ENCODE measurements around the gene ZP2.
"Not testable (repeated sequence)": the region's sequence is repeated elsewhere in the genome, so short reads cannot be mapped to it uniquely, and the experiment has no call there.

ZP2 gene

GRCh38 chr16:21172650-21173049 is 38.7 kb downstream of the ZP2 start:
- no peak overlapping the region for H3K4me3 Mint-ChIP-seq
- peaks cover 9% of the 10 kb centered on the region for H3K36me3 Mint-ChIP-seq (ENCODE audit: low read depth)
- no peak overlapping the region for H3K27ac Mint-ChIP-seq
- no peaks in the 10 kb centered on the region for H3K27me3 Mint-ChIP-seq (ENCODE audit: low read depth)
- no peaks in the 10 kb centered on the region for H3K9me3 Mint-ChIP-seq
- H3K4me1 Mint-ChIP-seq (ENCODE audit: low read depth), result peaks cover 2% of the 10 kb centered on the region

GRCh38 chr16:21170116-21170515 is 41.3 kb downstream of the ZP2 start:
- H3K9me3 Mint-ChIP-seq; H3K27ac Mint-ChIP-seq; H3K36me3 Mint-ChIP-seq (ENCODE audit: low read depth); H3K27me3 Mint-ChIP-seq (ENCODE audit: low read depth); H3K4me1 Mint-ChIP-seq (ENCODE audit: low read depth); H3K4me3 Mint-ChIP-seq: not testable (repeated sequence)

GRCh38 chr16:21169249-21169981 is 42.0 kb downstream of the ZP2 start:
- H3K27ac Mint-ChIP-seq, result no peak overlapping the region
- peaks cover 7% of the 10 kb centered on the region for H3K36me3 Mint-ChIP-seq (ENCODE audit: low read depth)
- no peaks in the 10 kb centered on the region for H3K9me3 Mint-ChIP-seq
- H3K4me1 Mint-ChIP-seq (ENCODE audit: low read depth), result peaks cover 2% of the 10 kb centered on the region
- no peak overlapping the region for H3K4me3 Mint-ChIP-seq
- H3K27me3 Mint-ChIP-seq (ENCODE audit: low read depth), result no peaks in the 10 kb centered on the region

- Mint-ChIP-seq H3K36me3 (ENCODE audit: low read depth) (peaks cover 7% of the 10 kb centered on the region), H3K4me3 (no peak overlapping the region), H3K4me1 (ENCODE audit: low read depth) (peaks cover 2% of the 10 kb centered on the region), H3K9me3 (no peaks in the 10 kb centered on the region), H3K27ac (no peak overlapping the region), H3K27me3 (ENCODE audit: low read depth) (no peaks in the 10 kb centered on the region)
These were observed 43.3 kb downstream of the ZP2 start for GRCh38 chr16:21167929-21168602.

GRCh38 chr16:21167360-21167759 is 44.0 kb downstream of the ZP2 start:
- Mint-ChIP-seq H3K27me3 (ENCODE audit: low read depth) (no peaks in the 10 kb centered on the region), H3K36me3 (ENCODE audit: low read depth) (peaks cover 7% of the 10 kb centered on the region), H3K4me3 (no peak overlapping the region), H3K4me1 (ENCODE audit: low read depth) (peaks cover 2% of the 10 kb centered on the region), H3K27ac (no peak overlapping the region), H3K9me3 (no peaks in the 10 kb centered on the region)

GRCh38 chr16:21166561-21166961 is 44.8 kb downstream of the ZP2 start:
- Mint-ChIP-seq H3K9me3 (no peaks in the 10 kb centered on the region), H3K27me3 (ENCODE audit: low read depth) (no peaks in the 10 kb centered on the region), H3K36me3 (ENCODE audit: low read depth) (peaks cover 9% of the 10 kb centered on the region), H3K27ac (no peak overlapping the region), H3K4me3 (no peak overlapping the region), H3K4me1 (ENCODE audit: low read depth) (peaks cover 2% of the 10 kb centered on the region)

- Mint-ChIP-seq H3K4me3 (no peak overlapping the region), H3K4me1 (ENCODE audit: low read depth) (peaks cover 2% of the 10 kb centered on the region), H3K36me3 (ENCODE audit: low read depth) (peaks cover 10% of the 10 kb centered on the region), H3K27ac (no peak overlapping the region), H3K9me3 (no peaks in the 10 kb centered on the region), H3K27me3 (ENCODE audit: low read depth) (no peaks in the 10 kb centered on the region)
These were observed 46.7 kb downstream of the ZP2 start for GRCh38 chr16:21164521-21165168.

GRCh38 chr16:21163576-21163975 is 47.8 kb downstream of the ZP2 start:
- no peaks in the 10 kb centered on the region for H3K9me3 Mint-ChIP-seq
- peaks cover 10% of the 10 kb centered on the region for H3K36me3 Mint-ChIP-seq (ENCODE audit: low read depth)
- no peak overlapping the region for H3K27ac Mint-ChIP-seq
- H3K4me1 Mint-ChIP-seq (ENCODE audit: low read depth), result peaks cover 8% of the 10 kb centered on the region
- H3K27me3 Mint-ChIP-seq (ENCODE audit: low read depth), result no peaks in the 10 kb centered on the region
- no peak overlapping the region for H3K4me3 Mint-ChIP-seq

- H3K9me3 Mint-ChIP-seq, result no peaks in the 10 kb centered on the region
- H3K36me3 Mint-ChIP-seq (ENCODE audit: low read depth), result peaks cover 10% of the 10 kb centered on the region
- no peaks in the 10 kb centered on the region for H3K27me3 Mint-ChIP-seq (ENCODE audit: low read depth)
- H3K27ac Mint-ChIP-seq, result no peak overlapping the region
- no peak overlapping the region for H3K4me3 Mint-ChIP-seq
- H3K4me1 Mint-ChIP-seq (ENCODE audit: low read depth), result peaks cover 12% of the 10 kb centered on the region
These were observed 48.7 kb downstream of the ZP2 start for GRCh38 chr16:21162661-21163151.

- no peaks in the 10 kb centered on the region for H3K27me3 Mint-ChIP-seq (ENCODE audit: low read depth)
- H3K27ac Mint-ChIP-seq, result no peak overlapping the region
- H3K9me3 Mint-ChIP-seq, result no peaks in the 10 kb centered on the region
- H3K4me1 Mint-ChIP-seq (ENCODE audit: low read depth), result peaks cover 13% of the 10 kb centered on the region
- H3K4me3 Mint-ChIP-seq, result no peak overlapping the region
- peaks cover 10% of the 10 kb centered on the region for H3K36me3 Mint-ChIP-seq (ENCODE audit: low read depth)
These were observed 50.2 kb downstream of the ZP2 start for GRCh38 chr16:21161211-21161610.

GRCh38 chr16:21160276-21160675 is 51.1 kb downstream of the ZP2 start:
- H3K4me3 Mint-ChIP-seq, result no peak overlapping the region
- no peaks in the 10 kb centered on the region for H3K9me3 Mint-ChIP-seq
- peaks cover 13% of the 10 kb centered on the region for H3K4me1 Mint-ChIP-seq (ENCODE audit: low read depth)
- peaks cover 7% of the 10 kb centered on the region for H3K36me3 Mint-ChIP-seq (ENCODE audit: low read depth)
- no peaks in the 10 kb centered on the region for H3K27me3 Mint-ChIP-seq (ENCODE audit: low read depth)
- H3K27ac Mint-ChIP-seq, result no peak overlapping the region

GRCh38 chr16:21159281-21159951 is 52.0 kb downstream of the ZP2 start:
- Mint-ChIP-seq H3K4me3 (peak overlapping the region; percentile 94), H3K9me3 (no peaks in the 10 kb centered on the region), H3K36me3 (ENCODE audit: low read depth) (peaks cover 7% of the 10 kb centered on the region), H3K27me3 (ENCODE audit: low read depth) (no peaks in the 10 kb centered on the region), H3K27ac (peak overlapping the region; percentile 84), H3K4me1 (ENCODE audit: low read depth) (peaks cover 13% of the 10 kb centered on the region)

GRCh38 chr16:21158208-21159110 is 52.9 kb downstream of the ZP2 start, which contains the start of gene LDAF1:
Gene LDAF1 (plus strand): TSS chr16:21158674. CDS start chr16:21161183, 2,509 bp downstream.
- Mint-ChIP-seq H3K27ac (peak within 1 kb of the TSS; percentile 84), H3K4me1 (ENCODE audit: low read depth) (peaks cover 13% of the 10 kb centered on the region), H3K27me3 (ENCODE audit: low read depth) (no peaks in the 10 kb centered on the region), H3K9me3 (no peaks in the 10 kb centered on the region), H3K4me3 (peak within 1 kb of the TSS; percentile 94), H3K36me3 (ENCODE audit: low read depth) (peaks cover 7% of the 10 kb centered on the region)

All from T-helper 1 cell treated with Interleukin-12 subunit alpha and Interleukin-12 subunit beta and Interleukin-4 antibody, amounts not matched to agents 30 μg/mL and 1 μg/mL, for 36 hours (primary cell).